Measurements from ENCODE around the gene RGL1.

DNA sequence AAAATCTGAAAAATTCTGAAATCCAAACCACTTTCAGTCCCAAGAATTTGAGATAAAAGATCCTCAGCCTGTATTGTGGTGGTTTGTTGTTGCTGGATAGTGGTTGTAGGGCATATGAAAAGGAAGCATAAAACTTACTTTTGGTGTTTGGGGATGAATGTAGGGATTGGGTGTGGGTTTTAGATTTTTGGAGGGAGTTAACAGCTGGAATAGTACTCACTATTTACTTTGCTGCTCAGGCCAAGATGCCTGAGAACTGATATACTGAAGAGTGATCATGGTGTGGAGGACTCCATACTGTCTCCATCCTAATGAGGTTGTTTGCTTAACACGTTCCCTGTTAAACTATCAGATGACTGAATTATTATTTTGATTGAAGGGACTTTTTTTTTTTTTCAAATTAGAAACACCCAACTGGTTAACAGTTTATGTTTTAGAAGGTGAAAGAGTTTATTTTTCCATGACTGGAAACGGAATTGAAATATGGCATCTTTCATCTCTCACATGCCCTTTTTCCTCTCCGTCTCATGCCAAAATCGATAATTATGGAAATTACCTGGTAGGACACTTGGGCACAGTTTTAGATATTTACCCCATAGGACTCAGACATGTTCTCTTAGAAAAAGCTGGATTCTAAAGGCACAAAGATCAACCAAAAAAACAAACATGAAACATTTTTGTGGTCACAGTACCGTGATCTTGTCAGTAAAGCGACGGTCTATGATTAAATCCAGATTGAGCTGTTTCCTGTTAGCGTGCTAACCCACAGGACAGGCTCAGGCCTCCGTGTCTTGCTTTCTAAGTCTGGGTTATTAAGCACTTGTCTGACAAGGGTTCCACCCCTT is 37.3 kb downstream of the RGL1 start:
- no peak for TF ChIP-seq EP300 (IDR thresholded peaks at IDR 0.05)
- no peak for TF ChIP-seq POLR2A (IDR thresholded peaks at IDR 0.05)
- TF ChIP-seq POLR2AphosphoS5 (IDR thresholded peaks at IDR 0.05) = peak; percentile 27 to 67 (median 54)
- TF ChIP-seq, protein P1, sequence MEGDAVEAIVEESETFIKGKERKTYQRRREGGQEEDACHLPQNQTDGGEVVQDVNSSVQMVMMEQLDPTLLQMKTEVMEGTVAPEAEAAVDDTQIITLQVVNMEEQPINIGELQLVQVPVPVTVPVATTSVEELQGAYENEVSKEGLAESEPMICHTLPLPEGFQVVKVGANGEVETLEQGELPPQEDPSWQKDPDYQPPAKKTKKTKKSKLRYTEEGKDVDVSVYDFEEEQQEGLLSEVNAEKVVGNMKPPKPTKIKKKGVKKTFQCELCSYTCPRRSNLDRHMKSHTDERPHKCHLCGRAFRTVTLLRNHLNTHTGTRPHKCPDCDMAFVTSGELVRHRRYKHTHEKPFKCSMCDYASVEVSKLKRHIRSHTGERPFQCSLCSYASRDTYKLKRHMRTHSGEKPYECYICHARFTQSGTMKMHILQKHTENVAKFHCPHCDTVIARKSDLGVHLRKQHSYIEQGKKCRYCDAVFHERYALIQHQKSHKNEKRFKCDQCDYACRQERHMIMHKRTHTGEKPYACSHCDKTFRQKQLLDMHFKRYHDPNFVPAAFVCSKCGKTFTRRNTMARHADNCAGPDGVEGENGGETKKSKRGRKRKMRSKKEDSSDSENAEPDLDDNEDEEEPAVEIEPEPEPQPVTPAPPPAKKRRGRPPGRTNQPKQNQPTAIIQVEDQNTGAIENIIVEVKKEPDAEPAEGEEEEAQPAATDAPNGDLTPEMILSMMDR (IDR thresholded peaks at IDR 0.05) = no peak

Measured in sigmoid colon (tissue), 4 donors.